Bronchial epithelial cell (primary cell): Measurements from ENCODE around the gene SMPD1. TPM values are rescaled to one million over a fixed set of nuclear protein-coding genes. Genes with fewer than 3 reads are reported as not detected.
"Not testable (repeated sequence)": the region's sequence is repeated elsewhere in the genome, so short reads cannot be mapped to it uniquely, and the experiment has no call there.

ENCODE experiments used
- DNase-seq: peaks from one replicate; pipeline ENCODE4 v3.0.0-alpha.2; 2010; ENCODE audit warnings: low read depth
- FAIRE-seq: peaks from 2 replicates; lab custom pipeline; 2011; peaks lifted over from hg19 to GRCh38; lab: Jason Lieb, UNC
- H3K27me3 ChIP-seq: 2 replicates; pipeline ENCODE4 v1.5.1; 2011; ENCODE audit warnings: low read length; ENCODE audit not compliant: control insufficient read depth, insufficient read depth
- H3K36me3 ChIP-seq: 2 replicates; pipeline ENCODE4 v1.5.1; 2011; ENCODE audit warnings: low read length; ENCODE audit not compliant: control insufficient read depth, insufficient read depth
- H3K4me3 ChIP-seq: 2 replicates; pipeline ENCODE4 v1.5.1; 2011; ENCODE audit warnings: mild to moderate bottlenecking, low read depth, low read length, control low read depth
- total RNA-seq: library from RNA; depleted of rRNA; stranded (reverse); fragments of >200 nt; gene quantifications from 2 replicates; pipeline ENCODE4 v1.2.1, GENCODE V29; 2014
- TF ChIP-seq, protein P1 (sequence below): IDR thresholded peaks from 2 replicates; pipeline ENCODE4 v1.5.1; 2011; ENCODE audit warnings: mild to moderate bottlenecking, moderate library complexity, low read length, control low read depth, inconsistent platforms; ENCODE audit not compliant: insufficient read depth, severe bottlenecking

Gene SMPD1
- total RNA-seq, 1 donor from 2014 or later = 1.1 TPM

DNA sequence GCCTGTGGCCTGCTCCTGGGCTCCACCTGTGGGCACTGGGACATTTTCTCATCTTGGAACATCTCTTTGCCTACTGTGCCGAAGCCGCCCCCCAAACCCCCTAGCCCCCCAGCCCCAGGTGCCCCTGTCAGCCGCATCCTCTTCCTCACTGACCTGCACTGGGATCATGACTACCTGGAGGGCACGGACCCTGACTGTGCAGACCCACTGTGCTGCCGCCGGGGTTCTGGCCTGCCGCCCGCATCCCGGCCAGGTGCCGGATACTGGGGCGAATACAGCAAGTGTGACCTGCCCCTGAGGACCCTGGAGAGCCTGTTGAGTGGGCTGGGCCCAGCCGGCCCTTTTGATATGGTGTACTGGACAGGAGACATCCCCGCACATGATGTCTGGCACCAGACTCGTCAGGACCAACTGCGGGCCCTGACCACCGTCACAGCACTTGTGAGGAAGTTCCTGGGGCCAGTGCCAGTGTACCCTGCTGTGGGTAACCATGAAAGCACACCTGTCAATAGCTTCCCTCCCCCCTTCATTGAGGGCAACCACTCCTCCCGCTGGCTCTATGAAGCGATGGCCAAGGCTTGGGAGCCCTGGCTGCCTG, 1.4 kb downstream of the SMPD1 start:
- no peak for FAIRE-seq

DNA sequence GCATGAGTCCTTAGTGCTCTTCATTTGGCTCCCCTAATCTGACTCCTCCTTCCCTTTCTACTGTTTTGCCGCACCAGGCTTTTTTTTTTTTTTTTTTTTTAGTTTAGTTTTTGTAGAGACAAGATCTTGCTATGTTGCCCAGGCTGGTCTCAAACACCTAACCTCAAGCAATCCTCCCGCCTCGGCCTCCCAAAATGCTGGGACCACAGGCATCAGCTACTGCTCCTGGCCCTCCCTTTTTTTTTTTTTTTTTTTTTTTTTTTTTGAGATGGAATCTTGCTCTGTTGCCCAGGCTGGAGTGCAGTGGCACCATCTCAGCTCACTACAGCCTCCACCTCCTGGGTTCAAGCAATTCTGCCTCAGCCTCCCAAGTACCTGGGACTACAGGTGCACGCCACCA, 2.0 kb downstream of the SMPD1 start:
- H3K4me3 ChIP-seq, FAIRE-seq, H3K36me3 ChIP-seq, H3K27me3 ChIP-seq, DNase-seq: not testable (repeated sequence)

More for the DNA sequence above, 1.4 kb downstream of the SMPD1 start:
- no peaks in the 10 kb centered on the region for H3K36me3 ChIP-seq
- TF ChIP-seq, protein P1, sequence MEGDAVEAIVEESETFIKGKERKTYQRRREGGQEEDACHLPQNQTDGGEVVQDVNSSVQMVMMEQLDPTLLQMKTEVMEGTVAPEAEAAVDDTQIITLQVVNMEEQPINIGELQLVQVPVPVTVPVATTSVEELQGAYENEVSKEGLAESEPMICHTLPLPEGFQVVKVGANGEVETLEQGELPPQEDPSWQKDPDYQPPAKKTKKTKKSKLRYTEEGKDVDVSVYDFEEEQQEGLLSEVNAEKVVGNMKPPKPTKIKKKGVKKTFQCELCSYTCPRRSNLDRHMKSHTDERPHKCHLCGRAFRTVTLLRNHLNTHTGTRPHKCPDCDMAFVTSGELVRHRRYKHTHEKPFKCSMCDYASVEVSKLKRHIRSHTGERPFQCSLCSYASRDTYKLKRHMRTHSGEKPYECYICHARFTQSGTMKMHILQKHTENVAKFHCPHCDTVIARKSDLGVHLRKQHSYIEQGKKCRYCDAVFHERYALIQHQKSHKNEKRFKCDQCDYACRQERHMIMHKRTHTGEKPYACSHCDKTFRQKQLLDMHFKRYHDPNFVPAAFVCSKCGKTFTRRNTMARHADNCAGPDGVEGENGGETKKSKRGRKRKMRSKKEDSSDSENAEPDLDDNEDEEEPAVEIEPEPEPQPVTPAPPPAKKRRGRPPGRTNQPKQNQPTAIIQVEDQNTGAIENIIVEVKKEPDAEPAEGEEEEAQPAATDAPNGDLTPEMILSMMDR = no peak
- no peak for DNase-seq
- no peak overlapping the region for H3K4me3 ChIP-seq
- H3K27me3 ChIP-seq = no peaks in the 10 kb centered on the region

DNA sequence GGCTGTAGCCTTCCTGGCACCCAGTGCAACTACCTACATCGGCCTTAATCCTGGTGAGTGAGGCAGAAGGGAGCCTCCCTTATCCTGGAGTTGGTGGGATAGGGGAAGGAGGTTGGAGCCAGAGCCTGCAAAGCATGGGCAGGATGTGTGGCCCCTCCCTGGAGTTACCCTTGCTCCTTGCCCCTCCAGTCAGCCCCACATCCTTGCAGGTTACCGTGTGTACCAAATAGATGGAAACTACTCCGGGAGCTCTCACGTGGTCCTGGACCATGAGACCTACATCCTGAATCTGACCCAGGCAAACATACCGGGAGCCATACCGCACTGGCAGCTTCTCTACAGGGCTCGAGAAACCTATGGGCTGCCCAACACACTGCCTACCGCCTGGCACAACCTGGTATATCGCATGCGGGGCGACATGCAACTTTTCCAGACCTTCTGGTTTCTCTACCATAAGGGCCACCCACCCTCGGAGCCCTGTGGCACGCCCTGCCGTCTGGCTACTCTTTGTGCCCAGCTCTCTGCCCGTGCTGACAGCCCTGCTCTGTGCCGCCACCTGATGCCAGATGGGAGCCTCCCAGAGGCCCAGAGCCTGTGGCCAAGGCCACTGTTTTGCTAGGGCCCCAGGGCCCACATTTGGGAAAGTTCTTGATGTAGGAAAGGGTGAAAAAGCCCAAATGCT, 3.9 kb downstream of the SMPD1 start:
- no peak for FAIRE-seq
- DNase-seq = no peak
- no peaks in the 10 kb centered on the region for H3K27me3 ChIP-seq
- TF ChIP-seq, protein P1 = no peak
- H3K36me3 ChIP-seq = no peaks in the 10 kb centered on the region
- no peak overlapping the region for H3K4me3 ChIP-seq

DNA sequence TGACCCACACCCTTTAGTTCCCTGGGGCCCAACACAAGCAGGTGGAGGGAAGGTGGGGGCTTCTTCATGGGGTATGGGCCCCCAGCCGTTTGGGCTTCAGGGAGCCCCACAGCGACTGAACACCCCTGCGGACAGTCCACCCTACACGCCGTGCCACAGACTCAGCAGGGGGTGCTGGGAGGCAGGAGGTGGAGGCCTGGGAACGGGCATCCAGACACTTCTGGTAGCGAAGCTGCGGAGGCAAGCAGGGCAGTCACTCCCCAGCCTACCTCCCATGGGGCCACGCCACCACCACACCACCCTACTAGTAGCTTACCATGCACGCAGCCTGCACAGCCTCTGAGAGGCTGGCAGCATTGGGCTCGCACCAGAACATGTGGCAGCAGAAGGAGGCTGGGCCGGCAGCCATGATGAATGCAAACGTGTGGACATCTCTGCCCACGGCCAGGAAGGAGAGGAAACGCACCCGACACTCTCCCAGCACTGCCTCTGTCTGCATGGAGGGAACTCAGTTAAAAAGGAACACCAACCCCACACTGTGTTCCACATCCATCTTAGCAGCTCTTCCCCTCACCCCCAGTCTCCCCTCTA, 5.3 kb downstream of the SMPD1 start:
- Histone ChIP-seq H3K4me3 (no peak overlapping the region), H3K36me3 (no peaks in the 10 kb centered on the region), H3K27me3 (no peaks in the 10 kb centered on the region)
- DNase-seq = no peak
- TF ChIP-seq, protein P1 = no peak
- no peak for FAIRE-seq

DNA sequence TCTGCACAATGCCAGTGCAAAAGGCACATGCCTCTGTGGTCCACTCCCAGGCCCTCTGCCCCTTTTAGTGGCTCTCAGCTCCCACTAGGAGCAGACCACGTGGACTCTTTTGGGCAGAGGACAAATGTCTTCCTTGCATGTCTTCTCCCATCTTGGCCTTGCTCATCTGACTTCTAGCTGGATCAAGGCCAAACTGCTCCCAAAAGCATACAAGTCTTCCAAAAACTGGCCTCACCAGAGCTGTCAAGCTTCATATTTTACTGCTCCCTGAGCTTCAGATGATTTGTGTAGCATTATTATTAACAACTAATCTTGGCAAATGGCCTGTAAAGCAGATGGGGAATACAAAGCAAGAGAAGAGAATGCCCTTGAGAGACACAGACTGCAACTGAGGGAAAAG, 6.9 kb downstream of the SMPD1 start:
- no peaks in the 10 kb centered on the region for H3K27me3 ChIP-seq
- H3K4me3 ChIP-seq = no peak overlapping the region
- TF ChIP-seq, protein P1 = no peak
- FAIRE-seq = no peak
- no peaks in the 10 kb centered on the region for H3K36me3 ChIP-seq
- DNase-seq = no peak

DNA sequence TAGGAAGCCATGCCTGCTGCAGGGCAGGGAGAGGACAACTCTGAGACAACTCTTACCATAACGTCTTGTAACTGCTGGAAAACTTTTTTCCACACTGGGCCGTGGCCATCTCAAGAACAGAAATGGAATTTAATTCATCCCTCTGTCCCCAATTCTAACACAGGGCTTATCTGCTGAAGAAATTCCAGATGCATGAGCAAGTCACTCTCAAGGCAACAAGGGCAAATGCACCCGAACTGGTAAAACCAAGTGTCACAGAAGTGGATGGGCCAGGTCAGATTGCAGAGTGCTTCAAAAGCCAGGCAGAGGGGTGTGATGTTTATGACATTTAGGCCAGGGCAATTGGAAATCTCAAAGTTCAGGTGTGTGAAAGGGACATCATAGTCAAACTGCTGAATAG, 7.4 kb downstream of the SMPD1 start:
- Histone ChIP-seq H3K27me3 (no peaks in the 10 kb centered on the region), H3K4me3 (no peak overlapping the region), H3K36me3 (no peaks in the 10 kb centered on the region)
- FAIRE-seq = no peak
- TF ChIP-seq, protein P1 = no peak
- no peak for DNase-seq
